Neutrophil (primary cell): ENCODE data around the gene TM4SF18.

ENCODE experiments used
- H3K27ac ChIP-seq: fragments of 200-600 bp; sonication (generic); 2 replicates; pipeline ENCODE4 v1.5.1; 2016; ENCODE audit warnings: mild to moderate bottlenecking, moderate library complexity
- H3K27me3 ChIP-seq: fragments of 200-600 bp; sonication (generic); 2 replicates; pipeline ENCODE4 v1.6.0; 2016; ENCODE audit warnings: mild to moderate bottlenecking
- H3K36me3 ChIP-seq: fragments of 200-600 bp; sonication (generic); 2 replicates; pipeline ENCODE4 v1.5.1; 2017
- H3K4me1 ChIP-seq, 2 experiments: fragments of 200-600 bp in 1 of 2; sonication (generic) in 1 of 2; 1 replicate in 1 of 2; 2 replicates in 1 of 2; pipeline versions ENCODE4 v1.5.1 to v1.6.1; 2013 to 2016; ENCODE audit warnings: low read depth in 1 of 2, low read length in 1 of 2, mild to moderate bottlenecking in 1 of 2, moderate library complexity in 1 of 2; ENCODE audit not compliant: control insufficient read depth in 1 of 2, insufficient read depth in 1 of 2
- H3K4me3 ChIP-seq, 2 experiments: fragments of 200-600 bp in 1 of 2; sonication (generic) in 1 of 2; 1 replicate in 1 of 2; 2 replicates in 1 of 2; pipeline ENCODE4 v1.5.1; 2013 to 2016; ENCODE audit warnings: low read depth in 1 of 2, low read length in 1 of 2, mild to moderate bottlenecking in 1 of 2, moderate library complexity in 1 of 2
- H3K9me3 ChIP-seq: fragments of 200-600 bp; sonication (generic); 2 replicates; pipeline ENCODE4 v1.5.1; 2016
- CTCF ChIP-seq: fragments of 200-600 bp; sonication (generic); IDR thresholded peaks from 2 replicates; pipeline ENCODE4 v1.5.1; 2016; ENCODE audit warnings: antibody characterized with exemption

Gene TM4SF18

GRCh38 chr3:149321136-149321535, 12.3 kb downstream of the TM4SF18 start:
- Histone ChIP-seq H3K9me3 (no peaks in the 10 kb centered on the region), H3K27ac (no peak overlapping the region), H3K36me3 (no peaks in the 10 kb centered on the region), H3K27me3 (no peaks in the 10 kb centered on the region), H3K4me3 (no peak overlapping the region), H3K4me1 (no peaks in the 10 kb centered on the region)
- no peak for TF ChIP-seq CTCF

- TF ChIP-seq CTCF: no peak
- H3K4me1 ChIP-seq: no peaks in the 10 kb centered on the region
Observed at GRCh38 chr3:149319750-149320149, 13.7 kb downstream of the TM4SF18 start.

GRCh38 chr3:149317072-149317471, 16.4 kb downstream of the TM4SF18 start:
- Histone ChIP-seq H3K36me3 (no peaks in the 10 kb centered on the region), H3K9me3 (no peaks in the 10 kb centered on the region), H3K4me1 (no peaks in the 10 kb centered on the region), H3K27me3 (no peaks in the 10 kb centered on the region), H3K4me3 (no peak overlapping the region), H3K27ac (no peak overlapping the region)
- no peak for TF ChIP-seq CTCF

More at GRCh38 chr3:149319750-149320149, 13.7 kb downstream of the TM4SF18 start:
- H3K27me3 ChIP-seq: no peaks in the 10 kb centered on the region
- no peak overlapping the region for H3K4me3 ChIP-seq
- H3K27ac ChIP-seq: no peak overlapping the region
- no peaks in the 10 kb centered on the region for H3K9me3 ChIP-seq
- no peaks in the 10 kb centered on the region for H3K36me3 ChIP-seq

- Histone ChIP-seq H3K27me3 (no peaks in the 10 kb centered on the region), H3K9me3 (no peaks in the 10 kb centered on the region), H3K4me1 (no peaks in the 10 kb centered on the region), H3K36me3 (no peaks in the 10 kb centered on the region), H3K27ac (no peak overlapping the region), H3K4me3 (no peak overlapping the region)
- no peak for TF ChIP-seq CTCF
Observed at GRCh38 chr3:149316437-149316836, 17.0 kb downstream of the TM4SF18 start.

- Histone ChIP-seq H3K27ac (no peak overlapping the region), H3K9me3 (no peaks in the 10 kb centered on the region), H3K36me3 (no peaks in the 10 kb centered on the region), H3K4me3 (no peak overlapping the region), H3K27me3 (no peaks in the 10 kb centered on the region), H3K4me1 (peaks cover 0 to under 1% of the 10 kb centered on the region in 2 experiments)
- no peak for TF ChIP-seq CTCF
Observed at GRCh38 chr3:149315694-149316093, 17.7 kb downstream of the TM4SF18 start.
